Peyer's patch (tissue), 4 donors: ENCODE results near the gene CDKAL1. TPM values are rescaled to one million over a fixed set of nuclear protein-coding genes. Genes with fewer than 3 reads are reported as not detected.

Experiments
- DNase-seq, 3 donors: peaks; one replicate each; pipeline ENCODE4 v3.0.0-alpha.2; 2017 to 2019
- H3K27ac ChIP-seq, 4 donors: fragments of 200-600 bp; sonication (generic); one replicate each; pipeline ENCODE4 v1.5.1; 2016 to 2019
- H3K27me3 ChIP-seq, 2 donors: fragments of 200-600 bp; sonication (generic); one replicate each; pipeline ENCODE4 v1.5.1; 2019
- H3K36me3 ChIP-seq, 3 donors: fragments of 200-600 bp; sonication (generic); one replicate each; pipeline ENCODE4 v1.5.1; 2016 to 2019
- H3K4me1 ChIP-seq, 4 donors: fragments of 200-600 bp; sonication (generic); one replicate each; pipeline ENCODE4 v1.5.1; 2016 to 2019
- H3K4me3 ChIP-seq, 4 donors: fragments of 200-600 bp; sonication (generic); 1 replicate in 3 of 4; 2 replicates in 1 of 4; pipeline ENCODE4 v1.5.1; 2016 to 2019; ENCODE audit warnings: mild to moderate bottlenecking in 1 of 4
- H3K9me3 ChIP-seq, 4 donors: fragments of 200-600 bp; sonication (generic); one replicate each; pipeline ENCODE4 v1.5.1; 2016 to 2019; ENCODE audit warnings: mild to moderate bottlenecking in 1 of 4
- POLR2A ChIP-seq, 2 donors: fragments of 450-650 bp; IDR thresholded peaks; one replicate each; pipeline ENCODE4 v1.5.1; 2017; ENCODE audit warnings: antibody characterized with exemption in 2 of 2, mild to moderate bottlenecking in 2 of 2, moderate library complexity in 2 of 2
- total RNA-seq, 4 donors: library from RNA; depleted of rRNA; stranded (reverse); fragments of >200 nt; gene quantifications; one replicate each; pipeline ENCODE4 v1.1.0, GENCODE V29; 2016
- TF ChIP-seq, protein P1 (sequence below), 6 experiments: fragments of 450-650 bp in 4 of 6; fragments of 200-600 bp in 2 of 6; sonication (generic) in 1 of 6; IDR thresholded peaks; one replicate each; pipeline ENCODE4 v1.5.1; 2017 to 2019; ENCODE audit warnings: antibody characterized with exemption in 6 of 6, mild to moderate bottlenecking in 3 of 6, moderate library complexity in 1 of 6

Gene CDKAL1
- total RNA-seq, 4 donors from 2014 or later, result 10.3 to 31.4 (median 11.6) TPM

DNA sequence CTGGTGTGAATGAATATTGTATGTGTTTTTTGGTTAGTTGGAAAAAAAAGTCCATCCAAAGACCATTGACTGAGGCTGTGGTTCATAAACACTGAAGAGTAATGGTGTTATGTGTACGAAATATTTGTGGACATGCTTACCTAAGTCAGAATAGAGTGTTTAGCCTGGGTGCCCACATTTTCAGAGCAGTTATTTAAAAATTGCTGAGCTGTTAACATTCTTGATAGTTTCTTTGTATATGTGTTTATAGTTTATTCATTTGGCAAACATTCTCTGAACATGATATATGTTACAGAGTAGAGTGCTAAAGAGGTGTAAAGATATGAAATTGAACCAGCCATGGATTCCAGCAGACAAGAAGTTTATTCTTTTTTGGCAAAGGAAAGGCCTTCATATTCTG is 20.6 kb downstream of the CDKAL1 start:
- Histone ChIP-seq H3K4me3 (no peak overlapping the region), H3K4me1 (no peaks in the 10 kb centered on the region), H3K9me3 (no peaks in the 10 kb centered on the region), H3K36me3 (peaks cover 0 to 19% (median 0%) of the 10 kb centered on the region in 3 donors), H3K27ac (no peak overlapping the region), H3K27me3 (no peaks in the 10 kb centered on the region)
- no peak for DNase-seq
- TF ChIP-seq POLR2A (IDR thresholded peaks at IDR 0.05), result no peak
- TF ChIP-seq, protein P1, sequence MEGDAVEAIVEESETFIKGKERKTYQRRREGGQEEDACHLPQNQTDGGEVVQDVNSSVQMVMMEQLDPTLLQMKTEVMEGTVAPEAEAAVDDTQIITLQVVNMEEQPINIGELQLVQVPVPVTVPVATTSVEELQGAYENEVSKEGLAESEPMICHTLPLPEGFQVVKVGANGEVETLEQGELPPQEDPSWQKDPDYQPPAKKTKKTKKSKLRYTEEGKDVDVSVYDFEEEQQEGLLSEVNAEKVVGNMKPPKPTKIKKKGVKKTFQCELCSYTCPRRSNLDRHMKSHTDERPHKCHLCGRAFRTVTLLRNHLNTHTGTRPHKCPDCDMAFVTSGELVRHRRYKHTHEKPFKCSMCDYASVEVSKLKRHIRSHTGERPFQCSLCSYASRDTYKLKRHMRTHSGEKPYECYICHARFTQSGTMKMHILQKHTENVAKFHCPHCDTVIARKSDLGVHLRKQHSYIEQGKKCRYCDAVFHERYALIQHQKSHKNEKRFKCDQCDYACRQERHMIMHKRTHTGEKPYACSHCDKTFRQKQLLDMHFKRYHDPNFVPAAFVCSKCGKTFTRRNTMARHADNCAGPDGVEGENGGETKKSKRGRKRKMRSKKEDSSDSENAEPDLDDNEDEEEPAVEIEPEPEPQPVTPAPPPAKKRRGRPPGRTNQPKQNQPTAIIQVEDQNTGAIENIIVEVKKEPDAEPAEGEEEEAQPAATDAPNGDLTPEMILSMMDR (IDR thresholded peaks at IDR 0.05), result no peak

DNA sequence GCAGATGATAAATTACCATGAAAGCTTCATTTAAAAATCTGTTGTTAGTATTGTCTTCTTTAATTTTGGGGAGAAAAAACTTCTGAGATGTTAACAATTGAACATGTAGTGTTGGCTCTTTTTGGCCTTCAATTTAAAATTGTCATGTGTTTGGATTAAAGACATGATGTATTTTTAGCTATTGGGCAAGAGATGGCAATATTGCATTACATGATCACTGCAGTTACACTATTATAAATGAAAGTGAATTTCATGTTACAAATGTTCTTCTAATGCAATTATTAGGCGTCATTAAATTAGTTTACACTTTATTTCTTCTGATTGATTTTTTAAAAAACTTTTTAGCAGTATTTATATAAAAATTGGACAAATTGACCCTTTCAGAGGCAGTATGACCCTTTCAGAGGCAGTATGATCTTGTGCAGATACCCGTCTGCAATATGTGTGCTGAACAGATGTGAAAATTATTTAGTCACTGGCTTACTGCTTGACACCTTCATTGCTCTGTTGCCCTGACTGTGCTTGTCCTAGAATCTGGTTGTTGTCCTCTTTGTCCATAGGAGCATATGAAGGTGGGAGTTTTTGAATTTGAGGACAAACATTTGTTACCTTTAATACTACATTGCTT is 25.8 kb downstream of the CDKAL1 start:
- Histone ChIP-seq H3K4me3 (no peak overlapping the region), H3K36me3 (no peaks in the 10 kb centered on the region), H3K9me3 (no peaks in the 10 kb centered on the region), H3K27me3 (no peaks in the 10 kb centered on the region), H3K4me1 (no peaks in the 10 kb centered on the region), H3K27ac (no peak overlapping the region)
- DNase-seq, result no peak
- TF ChIP-seq, protein P1 (IDR thresholded peaks at IDR 0.05), result peak in 1 of 6 experiments; percentile 8
- no peak for TF ChIP-seq POLR2A (IDR thresholded peaks at IDR 0.05)

DNA sequence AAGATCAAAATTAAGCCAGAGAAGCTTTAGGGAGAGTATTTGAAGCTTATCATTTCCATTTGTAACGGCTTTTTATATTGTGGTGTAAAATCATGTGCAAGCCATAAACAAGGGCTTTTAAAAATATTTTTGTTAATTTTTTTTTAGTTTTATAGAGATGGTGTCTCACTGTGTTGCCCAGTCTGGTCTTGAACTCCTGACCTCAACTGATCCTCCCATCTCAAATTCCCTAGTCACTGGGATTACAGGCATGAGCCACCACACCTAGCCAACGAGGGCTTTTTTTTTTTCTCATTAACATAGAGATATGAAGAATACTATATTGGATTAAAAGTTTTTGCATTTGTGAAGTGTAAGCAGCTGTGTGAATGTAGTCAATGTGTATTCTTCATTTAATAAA is 29.1 kb downstream of the CDKAL1 start:
- Histone ChIP-seq H3K36me3 (no peaks in the 10 kb centered on the region), H3K27me3 (no peaks in the 10 kb centered on the region), H3K4me1 (no peaks in the 10 kb centered on the region), H3K27ac (no peak overlapping the region), H3K4me3 (no peak overlapping the region), H3K9me3 (no peaks in the 10 kb centered on the region)
- no peak for DNase-seq
- no peak for TF ChIP-seq POLR2A (IDR thresholded peaks at IDR 0.05)
- TF ChIP-seq, protein P1 (IDR thresholded peaks at IDR 0.05), result no peak

DNA sequence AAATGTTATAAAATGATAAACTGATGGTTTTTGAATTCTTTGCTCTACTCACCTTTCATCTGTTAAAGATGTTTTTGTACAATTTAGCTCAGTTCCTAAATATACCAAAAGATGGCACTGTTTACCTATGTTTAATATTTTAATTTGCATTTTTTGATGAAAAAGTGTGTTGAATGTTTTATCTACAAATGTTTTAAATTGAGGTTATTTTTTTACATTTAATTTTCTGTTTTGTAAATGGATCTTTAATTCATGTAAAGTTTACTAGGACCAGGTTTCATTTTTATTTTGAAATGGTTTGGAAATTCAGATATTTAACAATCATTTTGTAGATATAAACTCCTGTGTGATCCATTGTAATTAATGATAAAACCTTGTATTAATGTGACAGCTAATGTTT is 30.0 kb downstream of the CDKAL1 start:
- no peak overlapping the region for H3K27ac ChIP-seq
- H3K4me1 ChIP-seq, result no peaks in the 10 kb centered on the region
- TF ChIP-seq, protein P1 (IDR thresholded peaks at IDR 0.05), result peak; percentile 26 to 69 (median 56)
- TF ChIP-seq POLR2A (IDR thresholded peaks at IDR 0.05), result no peak
- no peaks in the 10 kb centered on the region for H3K27me3 ChIP-seq
- H3K36me3 ChIP-seq, result no peaks in the 10 kb centered on the region
- H3K9me3 ChIP-seq, result no peaks in the 10 kb centered on the region
- H3K4me3 ChIP-seq, result no peak overlapping the region
- no peak for DNase-seq

DNA sequence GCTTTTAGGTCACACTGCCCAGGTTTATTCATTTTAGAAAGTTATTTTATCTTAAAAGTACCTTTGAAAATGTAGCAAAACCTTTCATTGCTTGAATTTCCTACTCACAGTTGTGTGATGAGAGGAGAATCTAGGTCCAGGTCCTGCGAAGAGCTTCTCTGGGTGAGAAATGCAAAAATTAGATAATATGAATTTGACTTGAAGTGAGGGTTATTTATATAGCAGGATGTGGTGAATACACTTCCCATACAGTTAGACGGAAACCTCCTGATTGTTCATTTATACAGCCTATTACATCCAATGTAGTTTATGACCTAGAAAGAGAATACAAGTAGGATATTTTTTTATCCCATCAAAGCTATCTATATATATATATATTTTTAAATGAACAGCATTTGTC is 30.5 kb downstream of the CDKAL1 start:
- TF ChIP-seq, protein P1 (IDR thresholded peaks at IDR 0.05), result no peak
- TF ChIP-seq POLR2A (IDR thresholded peaks at IDR 0.05), result no peak
- Histone ChIP-seq H3K27me3 (no peaks in the 10 kb centered on the region), H3K36me3 (no peaks in the 10 kb centered on the region), H3K4me1 (no peaks in the 10 kb centered on the region), H3K27ac (no peak overlapping the region), H3K4me3 (no peak overlapping the region), H3K9me3 (no peaks in the 10 kb centered on the region)
- no peak for DNase-seq

DNA sequence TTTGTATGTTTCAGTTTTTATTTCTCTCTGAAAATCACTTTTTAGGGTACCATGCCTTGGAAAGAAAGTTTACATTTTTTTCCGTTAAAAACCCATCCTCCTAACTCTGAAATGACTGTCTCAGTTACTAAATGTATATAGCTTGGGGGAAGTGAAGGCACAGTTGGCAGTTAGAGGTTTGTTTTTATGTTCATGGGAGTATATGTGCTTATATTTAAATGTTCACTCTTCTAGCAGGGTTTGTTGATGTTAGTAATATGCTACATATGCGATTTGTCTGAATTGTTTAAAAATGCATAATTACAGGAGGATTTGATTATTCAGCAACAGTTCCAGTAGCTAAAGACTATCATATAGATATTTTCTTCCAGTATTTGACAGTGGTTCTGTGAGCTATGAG is 31.1 kb downstream of the CDKAL1 start:
- no peaks in the 10 kb centered on the region for H3K4me1 ChIP-seq
- no peaks in the 10 kb centered on the region for H3K9me3 ChIP-seq
- H3K27me3 ChIP-seq, result no peaks in the 10 kb centered on the region
- H3K36me3 ChIP-seq, result no peaks in the 10 kb centered on the region
- H3K4me3 ChIP-seq, result no peak overlapping the region
- H3K27ac ChIP-seq, result no peak overlapping the region
- TF ChIP-seq POLR2A (IDR thresholded peaks at IDR 0.05), result no peak
- TF ChIP-seq, protein P1 (IDR thresholded peaks at IDR 0.05), result no peak
- no peak for DNase-seq
